Measurements from ENCODE around the gene CD180.

Gene CD180

GRCh38 chr5:67143549-67143948 is 53.0 kb downstream of the CD180 start:
- no peak for TF ChIP-seq TAF1 (IDR thresholded peaks at IDR 0.05; ENCODE audit: borderline replicate concordance, insufficient read depth, low read length)
- TF ChIP-seq POLR2AphosphoS5 (IDR thresholded peaks at IDR 0.05; ENCODE audit: low read depth, low read length), result no peak
- no peak for TF ChIP-seq SIN3A (IDR thresholded peaks at IDR 0.05; ENCODE audit: borderline replicate concordance, insufficient read depth, low read length)
- TF ChIP-seq FOXP2 (optimal IDR thresholded peaks at IDR 0.05; ENCODE audit: borderline replicate concordance, extremely low read depth, extremely low read length, insufficient read depth), result no peak
- TF ChIP-seq REST (IDR thresholded peaks at IDR 0.05; ENCODE audit: insufficient read depth in 1 of 2, low read depth in 2 of 2, low read length in 2 of 2), result no peak

DNA sequence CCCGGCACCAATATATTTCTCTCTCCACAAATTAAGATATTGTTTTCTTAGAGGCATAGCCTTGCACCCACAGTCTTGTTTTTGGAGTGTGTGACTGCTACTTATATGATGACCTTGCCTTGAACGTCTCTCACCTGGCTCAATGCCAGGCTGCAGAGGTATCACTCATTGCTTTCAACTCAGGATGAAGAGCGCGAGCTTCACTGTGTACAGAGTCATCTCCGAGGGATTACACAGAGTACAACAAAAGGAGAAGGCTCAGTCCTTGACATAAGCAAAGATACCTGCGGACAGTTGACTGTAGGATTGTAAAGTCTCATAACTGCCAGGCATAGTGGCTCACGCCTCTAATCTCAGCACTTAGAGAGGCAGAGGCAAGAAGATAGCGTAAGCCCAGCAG is 53.8 kb downstream of the CD180 start:
- TF ChIP-seq SIN3A (IDR thresholded peaks at IDR 0.05; ENCODE audit: borderline replicate concordance, insufficient read depth, low read length) (no peak), FOXP2 (optimal IDR thresholded peaks at IDR 0.05; ENCODE audit: borderline replicate concordance, extremely low read depth, extremely low read length, insufficient read depth) (no peak), TAF1 (IDR thresholded peaks at IDR 0.05; ENCODE audit: borderline replicate concordance, insufficient read depth, low read length) (no peak), REST (IDR thresholded peaks at IDR 0.05; ENCODE audit: insufficient read depth in 1 of 2, low read depth in 2 of 2, low read length in 2 of 2) (no peak), POLR2AphosphoS5 (IDR thresholded peaks at IDR 0.05; ENCODE audit: low read depth, low read length) (no peak)

GRCh38 chr5:67141644-67142043 is 55.0 kb downstream of the CD180 start:
- TF ChIP-seq POLR2AphosphoS5 (IDR thresholded peaks at IDR 0.05; ENCODE audit: low read depth, low read length), result no peak
- no peak for TF ChIP-seq SIN3A (IDR thresholded peaks at IDR 0.05; ENCODE audit: borderline replicate concordance, insufficient read depth, low read length)
- TF ChIP-seq TAF1 (IDR thresholded peaks at IDR 0.05; ENCODE audit: borderline replicate concordance, insufficient read depth, low read length), result no peak
- no peak for TF ChIP-seq FOXP2 (optimal IDR thresholded peaks at IDR 0.05; ENCODE audit: borderline replicate concordance, extremely low read depth, extremely low read length, insufficient read depth)
- TF ChIP-seq REST (IDR thresholded peaks at IDR 0.05; ENCODE audit: insufficient read depth in 1 of 2, low read depth in 2 of 2, low read length in 2 of 2), result no peak

DNA sequence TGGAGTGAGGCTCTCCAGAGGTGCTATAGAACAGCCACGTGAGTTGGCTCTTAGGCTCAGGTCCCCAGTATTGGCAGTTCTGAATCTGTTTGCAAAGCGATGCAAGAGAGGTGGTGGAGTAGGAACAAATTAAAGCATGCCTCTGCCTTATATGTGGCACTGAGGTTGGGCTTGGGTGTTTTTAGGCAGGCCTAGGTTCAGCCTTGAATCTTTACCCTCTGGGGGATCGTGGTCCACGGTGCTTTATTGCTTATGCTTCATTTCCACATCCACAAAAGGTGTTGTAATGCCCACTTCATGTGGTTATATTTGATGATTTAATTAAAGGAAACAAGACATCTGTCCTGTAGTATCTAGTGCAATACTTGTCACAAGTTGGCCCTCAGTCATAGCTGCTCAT is 56.2 kb downstream of the CD180 start:
- TF ChIP-seq POLR2AphosphoS5 (IDR thresholded peaks at IDR 0.05; ENCODE audit: low read depth, low read length), result no peak

DNA sequence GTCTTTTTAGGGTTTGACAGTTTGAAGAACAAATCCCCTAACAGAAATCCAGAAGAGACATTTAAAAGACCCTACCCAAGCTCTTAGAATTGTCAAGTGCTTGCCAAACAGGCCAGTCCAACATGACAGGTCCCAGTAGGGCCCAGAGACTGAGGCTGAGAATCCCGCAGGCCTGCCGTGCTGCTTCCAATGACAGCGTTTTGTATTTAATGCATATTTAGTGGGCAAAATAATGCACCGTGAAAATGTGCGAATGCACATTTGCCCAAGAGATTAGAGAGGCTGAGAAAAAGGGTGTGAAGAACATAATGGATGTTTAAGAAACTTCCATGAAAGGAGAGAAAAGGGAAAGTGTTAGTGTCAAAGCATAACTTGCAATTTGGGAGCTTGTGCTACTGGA is 57.6 kb downstream of the CD180 start:
- TF ChIP-seq TAF1 (IDR thresholded peaks at IDR 0.05; ENCODE audit: borderline replicate concordance, insufficient read depth, low read length) (no peak), FOXP2 (optimal IDR thresholded peaks at IDR 0.05; ENCODE audit: borderline replicate concordance, extremely low read depth, extremely low read length, insufficient read depth) (no peak), POLR2AphosphoS5 (IDR thresholded peaks at IDR 0.05; ENCODE audit: low read depth, low read length) (no peak), SIN3A (IDR thresholded peaks at IDR 0.05; ENCODE audit: borderline replicate concordance, insufficient read depth, low read length) (no peak), REST (IDR thresholded peaks at IDR 0.05; ENCODE audit: insufficient read depth in 1 of 2, low read depth in 2 of 2, low read length in 2 of 2) (no peak)
